Stimulated activated CD8-positive, alpha-beta memory T cell treated with anti-CD3 and anti-CD28 coated beads, Interleukin-15, amount 100 ng/mL, for 48 hours (primary cell): ENCODE data around the gene SMIM20.
A peak's percentile ranks its signal among the peaks of the same experiment; 100 is the strongest.
"Not testable (repeated sequence)": the region's sequence is repeated elsewhere in the genome, so short reads cannot be mapped to it uniquely, and the experiment has no call there.

ENCODE experiments used
- DNase-seq, 2 donors: peaks; one replicate each; pipeline ENCODE4 v3.0.0-alpha.2; 2020; ENCODE audit warnings: low read depth in 2 of 2

Gene SMIM20

GRCh38 chr4:25913851-25914669, at the start of gene SMIM20:
Gene SMIM20, plus strand, starts transcription at chr4:25914220. Its CDS starts 94 bp downstream, at chr4:25914314.
- peak; percentile 82 to 87 for DNase-seq

- no peak for DNase-seq
Observed at GRCh38 chr4:25865586-25865985, 48.4 kb upstream of the SMIM20 start.

DNA sequence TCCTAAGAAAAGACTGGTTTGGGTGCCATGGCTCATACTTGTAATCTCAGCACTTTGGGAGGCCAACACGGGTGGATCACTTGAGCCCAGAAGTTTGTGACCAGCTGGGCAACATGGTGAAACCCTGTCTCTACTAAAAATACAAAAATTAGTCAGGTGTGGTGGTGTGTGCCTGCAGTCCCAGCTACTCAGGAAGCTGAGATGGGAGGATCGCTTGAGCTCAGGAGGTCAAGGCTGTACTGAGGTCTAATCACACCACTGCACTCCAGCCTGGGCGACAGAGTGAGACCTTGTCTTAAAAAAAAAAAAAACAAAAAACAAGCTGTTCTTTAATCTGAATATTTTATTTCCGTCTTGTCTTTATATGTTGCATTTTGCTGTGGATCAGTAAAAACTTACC, 47.6 kb upstream of the SMIM20 start:
- DNase-seq = not testable (repeated sequence)

GRCh38 chr4:25867781-25868294, 46.2 kb upstream of the SMIM20 start:
- no peak for DNase-seq

DNA sequence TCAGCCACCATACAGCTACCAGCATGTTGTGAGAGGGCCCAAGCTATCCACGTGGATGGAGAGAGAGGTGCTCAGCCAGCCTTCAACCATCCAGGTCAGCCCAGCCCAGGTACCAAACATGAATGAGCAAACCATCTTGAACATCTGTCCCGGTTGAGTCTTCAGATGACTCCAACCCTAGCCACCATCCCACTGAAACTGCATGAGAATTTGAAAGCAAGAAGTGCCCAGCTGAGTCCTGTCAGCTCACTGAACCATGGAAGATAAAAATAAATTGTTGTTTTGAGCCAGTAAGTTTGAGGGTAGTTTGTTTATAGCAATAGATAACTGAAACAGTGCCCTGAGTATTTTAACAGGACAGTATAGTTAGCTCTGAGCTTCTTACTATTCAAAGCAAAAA, 43.9 kb upstream of the SMIM20 start:
- DNase-seq = no peak

GRCh38 chr4:25872851-25873631, 41.0 kb upstream of the SMIM20 start:
- DNase-seq = no peak

DNA sequence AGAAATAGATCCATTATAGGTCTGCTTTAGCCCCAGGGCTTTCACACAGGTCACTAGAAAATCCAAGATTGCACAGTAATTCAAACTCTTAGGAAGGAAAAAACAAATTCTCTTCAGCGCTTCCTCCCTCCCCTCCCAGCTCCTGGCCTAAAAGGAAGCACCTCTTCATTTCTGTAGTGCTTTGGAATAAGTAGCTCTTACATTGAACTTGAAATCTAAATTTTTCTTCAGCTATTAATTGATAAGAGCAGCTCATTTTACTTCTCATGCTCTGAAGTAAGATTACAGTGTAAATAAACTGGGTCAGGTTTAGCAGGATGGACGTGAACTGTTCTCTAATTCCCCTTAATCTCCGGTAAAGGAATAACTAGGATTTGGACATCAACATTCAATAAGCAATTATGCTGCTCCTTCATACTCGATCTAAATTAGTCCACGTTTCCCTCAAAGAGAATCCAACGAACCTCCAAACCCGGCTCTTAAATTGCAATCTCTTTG, 40.3 kb upstream of the SMIM20 start:
- DNase-seq = no peak

GRCh38 chr4:25874655-25875054, 39.4 kb upstream of the SMIM20 start:
- no peak for DNase-seq

DNA sequence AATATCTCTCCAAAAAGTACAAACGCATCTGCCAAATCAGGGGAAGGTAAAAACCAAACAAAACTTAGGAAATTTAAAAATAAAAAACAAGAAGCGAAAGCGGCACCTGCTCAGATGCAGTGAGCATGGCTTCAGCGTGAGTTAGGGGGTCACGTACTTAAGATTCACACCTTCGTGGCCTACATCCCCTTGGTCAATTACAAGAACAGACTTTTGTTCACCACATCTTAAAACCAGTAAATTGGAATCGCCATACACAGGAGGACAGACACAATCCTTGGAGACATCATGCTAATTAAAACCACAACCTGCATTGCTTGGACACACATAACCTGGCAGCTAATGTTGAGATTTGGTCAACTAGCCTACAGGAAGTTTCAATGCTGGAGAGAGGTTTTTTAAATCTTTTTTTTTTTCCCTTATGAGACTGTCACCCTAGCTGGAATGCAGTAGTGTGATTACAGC, 38.7 kb upstream of the SMIM20 start:
- no peak for DNase-seq

DNA sequence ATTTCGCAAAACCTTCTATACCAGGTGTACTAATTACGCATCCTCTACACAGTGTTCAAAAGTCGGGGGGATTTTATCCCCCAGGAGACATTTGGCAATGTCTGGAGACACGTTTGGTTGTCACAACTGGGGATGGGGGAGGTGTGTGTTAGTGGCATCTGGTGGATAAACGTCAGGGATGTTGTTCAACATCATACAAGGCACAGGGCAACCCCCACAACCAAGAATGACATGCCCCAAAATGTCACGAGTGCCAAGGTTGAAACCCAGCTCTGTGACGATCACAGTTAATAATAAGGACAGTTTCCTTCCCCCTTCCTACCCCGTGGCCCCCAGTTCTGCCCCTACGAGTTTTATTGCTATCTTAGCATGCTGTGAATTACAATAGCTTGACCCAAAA, 35.3 kb upstream of the SMIM20 start:
- no peak for DNase-seq

GRCh38 chr4:25879091-25879584, 34.9 kb upstream of the SMIM20 start:
- no peak for DNase-seq

GRCh38 chr4:25879587-25879986, 34.4 kb upstream of the SMIM20 start:
- DNase-seq = no peak

DNA sequence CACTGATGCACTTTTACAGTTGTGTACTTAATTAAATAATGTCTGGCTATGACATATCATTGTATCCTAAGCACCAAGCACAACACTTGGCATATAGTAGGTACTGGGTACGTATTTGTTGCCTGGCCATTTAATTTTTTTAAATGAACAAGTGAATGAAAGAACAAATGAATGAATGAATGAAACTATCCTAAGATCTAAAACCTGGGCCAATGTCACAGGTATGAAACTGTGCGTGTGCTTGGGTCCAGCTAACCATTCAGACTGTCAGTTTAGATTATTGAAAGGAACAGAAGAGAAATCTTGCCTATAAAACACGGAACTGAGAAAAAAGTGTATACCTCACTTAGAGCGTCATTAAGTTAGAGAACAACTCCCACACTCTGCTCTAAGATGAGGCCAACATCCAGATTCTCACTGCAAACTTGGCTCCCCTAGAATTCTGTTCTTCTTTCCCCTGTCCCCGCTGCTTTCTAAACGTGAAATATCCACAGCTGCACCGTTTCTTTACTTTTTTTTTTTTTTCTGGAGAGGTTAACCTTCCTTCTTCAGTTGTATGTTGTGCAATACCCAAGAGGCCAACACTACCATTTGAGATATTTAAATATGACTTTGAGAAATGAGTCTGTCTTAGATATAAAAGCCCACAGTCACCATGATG, 33.9 kb upstream of the SMIM20 start:
- DNase-seq = no peak

DNA sequence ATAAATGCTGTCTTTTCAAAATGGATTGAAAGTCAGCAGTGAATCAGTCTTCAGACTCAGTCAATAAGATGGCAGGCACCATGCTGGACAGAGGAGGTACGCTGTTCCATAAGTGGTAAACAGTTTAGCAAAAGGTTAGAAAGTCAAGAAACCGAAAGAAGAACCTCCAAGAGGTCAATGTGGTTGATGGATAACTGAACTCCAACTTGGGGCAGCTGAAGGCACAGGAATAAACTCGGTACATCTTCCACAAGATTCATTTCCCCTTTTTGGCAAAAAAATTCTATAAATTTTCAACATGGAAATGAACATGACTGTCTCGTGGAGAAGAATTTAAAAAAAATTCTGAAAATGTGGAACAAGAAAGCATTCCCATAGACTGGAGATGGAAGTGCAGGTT, 32.8 kb upstream of the SMIM20 start:
- DNase-seq = no peak

GRCh38 chr4:25882226-25882625, 31.8 kb upstream of the SMIM20 start:
- DNase-seq = no peak

DNA sequence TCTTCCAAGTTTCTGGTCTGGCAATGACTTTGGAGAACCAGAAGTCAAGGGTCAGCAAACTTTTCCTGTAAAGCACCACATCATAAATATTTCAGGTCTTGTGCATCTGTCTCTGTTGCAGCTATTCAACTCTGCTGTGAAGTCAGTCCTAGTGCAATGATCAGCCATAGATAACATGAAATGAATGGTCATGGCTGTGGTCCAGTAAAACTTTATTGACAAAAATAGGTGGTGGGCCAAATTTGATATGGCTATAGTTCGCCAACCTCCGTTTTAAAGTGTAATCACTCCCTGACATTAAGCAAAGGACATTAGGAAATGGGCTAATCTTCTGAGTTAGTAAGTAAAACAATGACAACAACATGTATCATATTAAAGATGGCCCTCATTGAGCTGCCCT, 30.5 kb upstream of the SMIM20 start:
- no peak for DNase-seq

DNA sequence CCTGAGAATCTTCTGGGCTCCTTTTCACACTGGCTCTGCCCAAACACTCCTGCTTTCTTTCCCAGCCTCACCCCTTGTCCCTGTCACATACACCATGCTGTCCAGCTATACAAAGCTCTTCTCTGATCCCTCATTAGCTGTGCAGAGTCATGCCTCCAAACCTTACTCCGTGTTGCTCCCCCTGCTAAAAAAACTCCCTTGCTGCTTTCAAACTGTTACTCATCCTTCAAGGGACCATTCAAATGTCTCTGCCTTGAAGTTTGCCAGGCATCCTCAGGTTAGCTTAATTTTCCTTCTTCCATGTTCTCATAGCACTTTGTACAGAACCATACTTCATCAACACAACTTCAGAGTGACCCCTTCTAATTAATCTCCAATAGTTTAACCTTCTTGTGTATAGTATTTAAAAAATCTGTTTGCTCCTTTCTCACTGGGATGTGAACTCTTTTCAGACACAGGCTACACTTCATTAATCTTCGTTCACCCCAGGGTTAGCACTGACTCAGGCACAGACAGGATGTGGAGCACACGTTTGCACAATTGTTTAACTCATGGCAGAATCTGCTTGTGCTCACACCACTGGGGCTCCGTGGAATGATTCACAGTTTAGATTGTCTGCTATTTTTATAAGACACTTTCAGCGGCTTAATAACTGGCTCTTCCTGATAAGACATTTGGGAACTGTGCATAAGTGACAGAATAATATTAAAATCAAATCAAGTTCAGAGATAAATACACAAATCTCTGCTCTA, 29.8 kb upstream of the SMIM20 start:
- DNase-seq = no peak

DNA sequence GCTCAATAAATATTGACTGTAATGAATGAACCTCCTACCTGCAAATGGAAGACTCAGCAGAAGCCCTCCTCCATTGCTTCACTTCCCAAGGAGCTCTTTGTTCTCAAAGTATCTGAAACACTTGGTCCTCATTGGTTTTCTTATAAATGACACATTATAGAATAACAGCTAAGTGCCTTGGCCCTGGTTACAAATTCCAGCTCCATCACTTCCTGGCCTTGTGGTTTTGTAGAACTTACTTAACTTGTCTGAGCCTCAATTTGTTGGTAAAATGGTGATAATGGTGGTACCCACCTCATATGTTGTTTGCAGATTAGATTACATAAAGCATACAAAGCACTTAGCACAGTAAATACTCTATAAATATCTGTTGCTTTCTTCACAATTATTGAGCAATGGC, 25.2 kb upstream of the SMIM20 start:
- no peak for DNase-seq

DNA sequence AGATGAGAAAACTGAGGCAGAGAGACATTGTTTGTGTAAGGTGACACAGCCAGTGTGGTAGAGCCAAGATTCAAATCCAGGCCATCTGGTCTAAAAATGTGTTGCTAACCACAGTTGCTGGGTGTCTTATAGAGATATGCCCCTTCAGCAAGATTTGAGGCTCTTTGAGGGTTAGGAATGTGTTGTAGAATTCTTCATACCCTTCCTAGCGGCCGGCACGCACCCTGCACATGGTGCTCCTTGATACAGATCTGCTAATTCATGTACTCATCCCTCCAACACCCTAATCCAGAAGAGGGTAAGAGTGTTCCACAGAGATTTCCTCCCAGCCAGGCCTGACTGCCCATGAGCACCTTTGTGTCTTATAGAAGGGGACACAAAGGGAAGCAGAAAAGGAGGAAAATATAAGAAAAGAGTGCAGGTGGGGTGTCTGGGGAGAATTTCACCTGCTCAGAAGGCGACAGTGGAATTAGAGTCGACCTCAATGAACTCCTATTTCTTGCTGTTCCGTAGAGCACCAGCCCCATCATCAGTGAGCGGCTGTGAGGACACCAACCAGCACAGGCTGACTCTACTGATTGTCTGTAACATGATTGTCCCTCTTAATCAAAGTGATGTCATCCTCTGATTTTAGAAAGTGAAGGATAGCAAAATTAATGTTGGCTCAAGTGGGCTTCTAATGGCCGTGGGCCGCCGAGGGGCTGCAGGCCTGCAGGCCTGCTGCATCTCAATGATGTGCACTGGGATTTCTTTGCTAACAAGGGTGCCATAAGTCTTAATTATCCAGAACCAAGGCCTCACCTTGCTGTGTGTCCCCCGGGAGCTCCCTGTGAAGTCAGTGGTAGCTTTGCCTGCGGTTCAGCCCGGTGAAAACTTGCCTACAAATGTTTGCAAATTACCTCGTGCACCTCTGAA, 24.2 kb upstream of the SMIM20 start:
- DNase-seq = no peak
